NCI-H1694 treated with DMSO at 0.1 percent for 48 hours (cell line): Measurements from ENCODE around the gene ABTB1.

Source experiments
- DNase-seq: peaks from one replicate; lab custom pipeline; 2025; lab: John Stamatoyannopoulos, UW

Gene ABTB1

DNA sequence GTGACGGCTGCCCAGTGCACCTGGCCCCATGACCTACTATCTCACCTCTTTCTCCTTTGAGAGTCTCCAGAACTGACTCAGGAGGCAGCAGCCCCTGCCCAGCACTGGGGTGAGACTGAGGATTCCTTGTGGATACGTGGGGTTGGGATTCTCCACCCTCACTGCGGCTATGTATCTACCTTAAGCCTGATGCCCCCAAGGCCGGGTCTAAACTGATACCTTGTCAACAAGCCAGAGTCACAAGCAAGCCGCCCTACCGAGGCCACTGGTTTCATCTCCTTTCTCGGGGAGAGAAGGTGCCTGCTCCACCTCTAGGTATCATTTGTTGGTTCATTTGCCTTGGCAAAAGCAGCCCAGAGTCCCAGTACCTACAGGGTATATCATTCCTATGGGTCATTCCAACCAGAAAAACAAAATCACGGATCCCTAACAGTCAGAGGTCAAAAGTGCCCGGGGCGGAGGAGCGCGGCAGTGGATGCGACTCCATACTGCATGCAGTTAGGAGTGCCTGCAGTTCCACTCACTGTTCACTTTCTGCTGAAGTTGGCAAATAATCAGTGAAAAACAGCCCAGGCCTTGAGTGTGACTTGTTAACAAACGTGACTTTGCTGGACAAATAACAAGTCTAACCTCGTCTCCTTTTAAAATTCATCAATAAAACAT is 47.5 kb downstream of the ABTB1 start:
- DNase-seq: no peak

DNA sequence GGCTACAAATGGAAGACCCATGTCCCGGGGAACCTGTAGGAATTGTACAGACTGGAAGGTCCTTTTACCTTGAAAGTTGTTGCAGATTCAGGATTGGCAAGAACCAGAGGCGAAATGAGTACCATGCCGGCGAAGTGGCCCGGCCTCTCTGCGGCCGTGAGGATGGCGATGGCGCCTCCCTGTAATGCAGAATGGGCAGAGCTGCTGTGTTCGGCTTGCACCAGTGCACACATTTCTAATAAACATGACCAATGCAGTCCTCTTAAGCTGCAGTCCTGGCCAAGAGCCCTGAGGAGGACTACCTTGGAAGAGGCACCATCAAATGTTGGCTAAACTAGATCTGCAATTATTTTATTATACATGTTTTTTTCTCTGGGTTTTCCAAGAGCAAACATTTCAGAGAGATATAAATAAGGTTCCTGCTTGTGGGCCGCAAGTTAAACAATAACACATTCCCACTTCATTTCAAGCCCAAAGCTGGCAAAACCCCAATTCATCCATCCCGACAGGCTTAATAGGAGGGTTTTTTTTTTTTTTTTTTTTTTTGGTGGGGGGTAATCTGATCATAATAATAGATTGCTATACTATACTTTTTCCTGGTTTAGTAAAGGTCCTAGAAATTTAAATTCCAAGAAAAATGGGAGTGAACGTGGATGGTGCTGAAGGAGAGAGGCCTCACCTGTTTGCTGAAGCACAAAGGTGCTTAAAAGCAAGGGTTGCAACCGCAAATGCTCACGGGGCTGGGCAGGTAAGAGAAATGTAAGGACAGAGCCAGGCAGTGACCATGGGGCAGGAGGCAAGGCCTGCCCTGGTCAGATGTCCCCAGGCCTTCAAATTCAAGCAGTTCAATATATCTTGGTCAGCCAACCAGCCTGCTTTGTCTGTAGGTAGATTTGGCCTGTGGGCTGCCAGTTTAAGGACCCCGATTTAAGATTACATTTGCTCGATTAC is 48.5 kb downstream of the ABTB1 start:
- no peak for DNase-seq

DNA sequence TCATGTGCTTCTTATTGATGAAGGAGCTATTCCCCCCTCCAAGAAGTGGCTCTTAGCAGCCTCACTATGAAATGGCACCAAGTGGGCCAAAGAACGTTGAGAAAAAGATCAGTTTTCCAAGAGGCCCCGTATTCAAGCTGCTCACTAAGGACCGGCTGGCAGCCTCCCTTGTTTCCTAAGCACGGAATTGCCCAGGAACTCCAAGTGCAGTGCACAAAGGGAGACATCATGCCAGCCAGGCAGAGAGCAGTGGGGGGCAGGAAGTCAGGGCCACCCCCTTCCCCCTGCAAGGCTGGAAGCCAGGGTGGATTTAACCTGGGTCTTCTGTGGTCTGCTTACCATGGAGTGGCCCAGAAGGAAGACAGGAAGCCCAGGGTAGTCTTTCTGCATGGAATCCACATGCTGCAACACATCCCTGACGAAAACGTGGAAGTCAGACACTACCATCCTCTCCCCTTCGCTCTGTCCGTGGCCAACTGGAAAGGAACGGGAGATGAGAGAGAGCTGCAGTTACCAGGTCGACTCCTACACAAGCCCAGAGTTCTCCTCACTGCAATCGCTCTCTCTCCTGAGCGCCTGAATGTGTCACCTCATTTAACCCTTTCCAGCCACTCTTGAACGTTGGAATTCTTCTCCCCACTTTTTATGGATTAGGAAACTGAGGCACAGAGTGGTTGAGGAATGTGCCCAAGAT is 49.5 kb downstream of the ABTB1 start:
- DNase-seq: peak; percentile 50

DNA sequence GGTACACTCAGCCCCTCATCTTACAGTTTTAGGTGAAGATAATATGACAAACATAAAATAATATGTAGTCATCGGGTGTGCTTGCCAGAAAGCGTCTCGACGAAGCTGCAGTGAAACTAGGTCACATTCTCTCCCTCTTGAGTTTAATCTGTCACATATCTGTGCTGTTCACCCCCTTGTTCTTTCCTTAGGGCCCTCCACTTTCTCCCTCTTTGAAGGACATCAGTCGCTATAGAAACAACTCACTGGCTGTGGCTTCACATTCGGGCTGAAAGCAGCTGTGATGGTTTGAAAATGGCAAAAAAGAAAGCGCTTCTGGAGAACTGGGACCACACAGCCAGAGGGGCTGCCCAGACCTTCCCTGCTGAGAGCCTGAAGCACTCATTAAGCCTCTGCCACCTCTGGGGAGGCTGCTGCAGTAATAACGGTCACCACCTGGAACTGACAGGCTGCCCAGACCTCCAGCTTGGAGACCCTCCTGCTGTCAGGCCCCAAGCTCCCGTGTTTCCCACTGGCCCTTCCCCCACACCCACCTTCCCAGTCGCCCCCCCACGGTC is 50.3 kb downstream of the ABTB1 start:
- DNase-seq: peak; percentile 61

DNA sequence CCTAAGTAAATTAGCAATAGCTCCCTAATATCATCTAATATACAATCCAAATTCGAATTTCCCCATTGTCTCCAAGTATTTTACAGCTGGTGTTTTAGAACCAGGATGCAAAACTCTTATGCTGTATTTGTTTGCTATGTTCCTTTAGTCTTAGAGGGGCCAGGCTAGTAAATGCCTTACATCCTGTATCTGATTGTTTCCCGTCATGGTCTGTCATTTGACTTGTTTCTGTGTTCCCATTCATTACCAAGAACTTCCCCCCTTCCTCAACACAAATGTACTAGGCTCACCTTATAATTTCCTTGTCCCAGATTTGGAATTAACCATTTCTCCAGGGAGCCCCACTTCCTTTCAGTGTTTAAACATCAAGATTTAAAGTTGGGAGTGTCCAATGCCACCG is 54.1 kb downstream of the ABTB1 start:
- no peak for DNase-seq

DNA sequence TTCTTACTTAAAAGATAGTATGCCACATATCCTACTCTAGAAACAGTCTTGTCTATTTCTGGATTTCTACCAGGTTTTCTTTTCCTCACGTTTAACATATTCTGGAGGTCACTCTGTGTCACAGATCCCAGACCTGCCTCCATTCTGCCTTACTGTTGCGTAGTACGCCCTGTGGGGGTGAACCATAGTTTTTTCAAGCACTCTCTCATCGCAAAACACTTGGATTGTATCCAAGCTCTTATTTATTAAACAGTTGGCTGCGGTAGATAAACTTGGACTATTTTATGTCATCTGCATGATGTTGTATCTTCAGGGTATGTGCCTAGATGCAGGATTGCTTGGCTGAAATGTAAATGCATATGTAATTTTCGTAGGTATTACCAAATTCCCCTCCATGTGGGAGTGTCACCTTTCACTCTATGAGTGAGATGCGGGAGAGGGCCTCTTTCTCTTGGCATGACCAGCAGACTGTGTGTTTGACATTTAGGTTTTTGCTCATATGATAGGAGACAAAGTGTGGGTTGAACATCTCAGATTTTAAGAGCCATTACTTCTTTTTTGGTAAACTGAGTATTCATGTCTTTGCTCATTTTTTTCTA is 55.8 kb downstream of the ABTB1 start:
- peak; percentile 21 for DNase-seq

DNA sequence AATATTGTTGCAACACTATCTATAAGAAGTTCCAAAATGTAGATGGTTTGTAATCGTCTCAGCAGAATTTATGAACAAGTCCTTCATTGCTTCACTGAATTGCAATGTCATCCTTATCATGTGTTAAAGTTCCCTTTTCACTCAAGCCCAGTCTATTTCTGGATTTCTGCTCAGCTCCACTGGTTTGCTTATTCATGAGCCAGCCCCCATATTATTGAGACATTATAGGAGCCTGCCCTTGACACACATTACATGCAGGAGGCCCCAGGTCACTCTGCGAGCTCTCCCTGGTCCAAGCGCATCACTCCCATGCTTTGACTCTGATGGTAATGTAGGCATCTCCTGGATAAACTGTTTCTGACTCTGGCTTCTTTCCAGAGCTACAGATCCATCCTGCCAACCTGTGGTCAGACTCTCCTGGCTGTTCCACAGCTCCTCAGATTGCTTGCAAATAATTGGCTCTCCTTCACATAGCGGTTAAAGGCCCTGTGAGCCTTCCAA is 56.9 kb downstream of the ABTB1 start:
- DNase-seq: no peak

DNA sequence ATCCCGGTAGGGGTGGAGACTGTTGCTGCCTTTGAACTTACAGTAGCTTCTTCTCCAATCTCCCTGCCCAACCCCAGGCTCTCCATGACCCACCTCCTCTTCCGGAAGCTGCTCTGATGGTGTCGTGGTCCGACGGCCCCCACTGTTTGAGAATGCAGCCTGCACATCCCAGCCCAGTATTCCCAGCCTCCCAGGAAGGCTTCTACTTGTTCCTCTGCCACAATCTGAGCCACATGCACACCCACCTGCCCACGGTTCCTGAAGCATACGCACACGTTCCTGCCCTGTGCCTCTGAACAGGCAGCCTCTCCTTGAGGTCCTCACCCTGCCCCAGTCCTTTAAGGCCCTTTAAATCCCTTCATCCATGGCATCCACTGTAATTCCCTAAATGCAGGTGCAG is 57.4 kb downstream of the ABTB1 start:
- DNase-seq: no peak
